ENCODE measurements around the gene PKP1. TPM values are rescaled to one million over a fixed set of nuclear protein-coding genes. Genes with fewer than 3 reads are reported as not detected.

PKP1 gene
- total RNA-seq, 2 donors from 2014 or later, result 0.18 to 0.44 TPM

- H3K4me3 Mint-ChIP-seq, result no peak overlapping the region
- H3K4me1 Mint-ChIP-seq, result peaks cover 1% of the 10 kb centered on the region
- no peak for DNase-seq
- H3K36me3 Mint-ChIP-seq (ENCODE audit: low read depth), result no peaks in the 10 kb centered on the region
- H3K36me3 ChIP-seq (ENCODE audit: control insufficient read depth, insufficient read depth, low read length), result no peaks in the 10 kb centered on the region
- H3K27ac Mint-ChIP-seq, result no peak overlapping the region
- no peaks in the 10 kb centered on the region for H3K27me3 ChIP-seq (ENCODE audit: control insufficient read depth, insufficient read depth, low read length, poor library complexity, severe bottlenecking)
- WGBS, 2 experiments (ENCODE audit: insufficient coverage in 1 of 2, insufficient read length in 1 of 2), result 30 to 51% methylated on average over 2 of the region's 2 CpGs
- H3K4me1 ChIP-seq (ENCODE audit: control insufficient read depth, insufficient read depth, low read length), result peaks cover 4% of the 10 kb centered on the region
- peaks cover 2% of the 10 kb centered on the region for H3K27me3 Mint-ChIP-seq (ENCODE audit: insufficient read depth)
- H3K9ac ChIP-seq (ENCODE audit: extremely low read depth, low read length, poor library complexity, severe bottlenecking), result no peak overlapping the region
- TF ChIP-seq CTCF (conservative IDR thresholded peaks at IDR 0.05), result no peak
- H3K9me3 Mint-ChIP-seq, result no peaks in the 10 kb centered on the region
- peaks cover 6% of the 10 kb centered on the region for H3K9me3 ChIP-seq (ENCODE audit: control insufficient read depth, low read length)
- no peak overlapping the region for H3K4me3 ChIP-seq (ENCODE audit: low read length)
- H3K27ac ChIP-seq (ENCODE audit: low read depth, low read length), result no peak overlapping the region
Measured at GRCh38 chr1:201346987-201347386, 63.7 kb downstream of the PKP1 start.

- Histone ChIP-seq H3K9me3 (ENCODE audit: control insufficient read depth, low read length) (no peaks in the 10 kb centered on the region), H3K27ac (ENCODE audit: low read depth, low read length) (no peak overlapping the region), H3K27me3 (ENCODE audit: control insufficient read depth, insufficient read depth, low read length, poor library complexity, severe bottlenecking) (no peaks in the 10 kb centered on the region), H3K9ac (ENCODE audit: extremely low read depth, low read length, poor library complexity, severe bottlenecking) (no peak overlapping the region), H3K36me3 (ENCODE audit: control insufficient read depth, insufficient read depth, low read length) (no peaks in the 10 kb centered on the region), H3K4me3 (ENCODE audit: low read length) (no peak overlapping the region), H3K4me1 (ENCODE audit: control insufficient read depth, insufficient read depth, low read length) (peaks cover 4% of the 10 kb centered on the region)
- TF ChIP-seq CTCF (conservative IDR thresholded peaks at IDR 0.05), result no peak
- DNase-seq, result no peak
- 30 to 45% methylated on average over 7 of the region's 7 CpGs for WGBS, 2 experiments (ENCODE audit: insufficient coverage in 1 of 2, insufficient read length in 1 of 2)
- H3K4me1 Mint-ChIP-seq, result peaks cover 1% of the 10 kb centered on the region
- H3K27me3 Mint-ChIP-seq (ENCODE audit: insufficient read depth), result peaks cover 2% of the 10 kb centered on the region
- no peaks in the 10 kb centered on the region for H3K9me3 Mint-ChIP-seq
- no peaks in the 10 kb centered on the region for H3K36me3 Mint-ChIP-seq (ENCODE audit: low read depth)
- H3K27ac Mint-ChIP-seq, result no peak overlapping the region
- no peak overlapping the region for H3K4me3 Mint-ChIP-seq
Measured at GRCh38 chr1:201347498-201348210, 64.3 kb downstream of the PKP1 start.

- H3K36me3 Mint-ChIP-seq (ENCODE audit: low read depth), result no peaks in the 10 kb centered on the region
- Histone ChIP-seq H3K27ac (ENCODE audit: low read depth, low read length) (no peak overlapping the region), H3K4me1 (ENCODE audit: control insufficient read depth, insufficient read depth, low read length) (peaks cover 4% of the 10 kb centered on the region), H3K4me3 (ENCODE audit: low read length) (no peak overlapping the region), H3K36me3 (ENCODE audit: control insufficient read depth, insufficient read depth, low read length) (no peaks in the 10 kb centered on the region), H3K27me3 (ENCODE audit: control insufficient read depth, insufficient read depth, low read length, poor library complexity, severe bottlenecking) (no peaks in the 10 kb centered on the region), H3K9me3 (ENCODE audit: control insufficient read depth, low read length) (no peaks in the 10 kb centered on the region), H3K9ac (ENCODE audit: extremely low read depth, low read length, poor library complexity, severe bottlenecking) (no peak overlapping the region)
- 0 to 34% methylated on average over 2 to 6 of the region's 6 CpGs for WGBS, 2 experiments (ENCODE audit: insufficient coverage in 1 of 2, insufficient read length in 1 of 2)
- H3K4me3 Mint-ChIP-seq, result no peak overlapping the region
- TF ChIP-seq CTCF (conservative IDR thresholded peaks at IDR 0.05), result peak; percentile 82
- H3K27ac Mint-ChIP-seq, result no peak overlapping the region
- DNase-seq, result peak; percentile 92
- H3K9me3 Mint-ChIP-seq, result no peaks in the 10 kb centered on the region
- H3K4me1 Mint-ChIP-seq, result peaks cover 1% of the 10 kb centered on the region
- H3K27me3 Mint-ChIP-seq (ENCODE audit: insufficient read depth), result peaks cover 2% of the 10 kb centered on the region
Measured at GRCh38 chr1:201348211-201348566, 64.9 kb downstream of the PKP1 start.

Data from endodermal cell (in vitro differentiated cells).